Measurements from ENCODE around the gene SUPT6H. TPM values are rescaled to one million over a fixed set of nuclear protein-coding genes. Genes with fewer than 3 reads are reported as not detected.

Gene SUPT6H
- total and polyA plus RNA-seq, 8 donors, result 16.9 to 135 (median 47.3) TPM

GRCh38 chr17:28746611-28747050 is 84.6 kb downstream of the SUPT6H start:
- TF ChIP-seq, protein P1, sequence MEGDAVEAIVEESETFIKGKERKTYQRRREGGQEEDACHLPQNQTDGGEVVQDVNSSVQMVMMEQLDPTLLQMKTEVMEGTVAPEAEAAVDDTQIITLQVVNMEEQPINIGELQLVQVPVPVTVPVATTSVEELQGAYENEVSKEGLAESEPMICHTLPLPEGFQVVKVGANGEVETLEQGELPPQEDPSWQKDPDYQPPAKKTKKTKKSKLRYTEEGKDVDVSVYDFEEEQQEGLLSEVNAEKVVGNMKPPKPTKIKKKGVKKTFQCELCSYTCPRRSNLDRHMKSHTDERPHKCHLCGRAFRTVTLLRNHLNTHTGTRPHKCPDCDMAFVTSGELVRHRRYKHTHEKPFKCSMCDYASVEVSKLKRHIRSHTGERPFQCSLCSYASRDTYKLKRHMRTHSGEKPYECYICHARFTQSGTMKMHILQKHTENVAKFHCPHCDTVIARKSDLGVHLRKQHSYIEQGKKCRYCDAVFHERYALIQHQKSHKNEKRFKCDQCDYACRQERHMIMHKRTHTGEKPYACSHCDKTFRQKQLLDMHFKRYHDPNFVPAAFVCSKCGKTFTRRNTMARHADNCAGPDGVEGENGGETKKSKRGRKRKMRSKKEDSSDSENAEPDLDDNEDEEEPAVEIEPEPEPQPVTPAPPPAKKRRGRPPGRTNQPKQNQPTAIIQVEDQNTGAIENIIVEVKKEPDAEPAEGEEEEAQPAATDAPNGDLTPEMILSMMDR (IDR thresholded peaks at IDR 0.05), result no peak
- no peak for TF ChIP-seq POLR2A (IDR thresholded peaks at IDR 0.05)
- TF ChIP-seq EP300 (IDR thresholded peaks at IDR 0.05), result no peak
- peak in 1 of 3 donors; percentile 68 for TF ChIP-seq POLR2AphosphoS5 (IDR thresholded peaks at IDR 0.05)
- peak; percentile 90 to 91 for DNase-seq
- H3K27me3 ChIP-seq, result peaks cover 0 to 5% (median 0%) of the 10 kb centered on the region in 3 donors
- peak overlapping the region; percentile 96 to 99 (median 98) for H3K27ac ChIP-seq
- no peaks in the 10 kb centered on the region for H3K9me3 ChIP-seq
- intact Hi-C loops (cut with DNase I; ENCODE audit: low total_unique reads), result no loop called here
- peaks cover 25 to 40% (median 30%) of the 10 kb centered on the region in 4 donors for H3K36me3 ChIP-seq
- H3K4me3 ChIP-seq, result peak overlapping the region; percentile 61 to 89 (median 80)
- peaks cover 61 to 93% (median 88%) of the 10 kb centered on the region in 4 donors for H3K4me1 ChIP-seq
- WGBS, 5 donors, result 20 to 40% (median 27%) methylated on average over 4 to 5 of the region's 5 CpGs

GRCh38 chr17:28747051-28747691 is 85.2 kb downstream of the SUPT6H start:
- peak; percentile 37 to 80 (median 78) for TF ChIP-seq POLR2AphosphoS5 (IDR thresholded peaks at IDR 0.05)
- TF ChIP-seq EP300 (IDR thresholded peaks at IDR 0.05), result no peak
- H3K9me3 ChIP-seq, result no peaks in the 10 kb centered on the region
- 19 to 65% (median 33%) methylated on average over 2 to 7 of the region's 7 CpGs for WGBS, 5 donors
- peaks cover 0 to 5% (median 0%) of the 10 kb centered on the region in 3 donors for H3K27me3 ChIP-seq
- H3K4me3 ChIP-seq, result peak overlapping the region; percentile 12 to 89 (median 80)
- peaks cover 61 to 88% (median 85%) of the 10 kb centered on the region in 4 donors for H3K4me1 ChIP-seq
- peaks cover 27 to 46% (median 34%) of the 10 kb centered on the region in 4 donors for H3K36me3 ChIP-seq
- peak overlapping the region; percentile 96 to 99 (median 98) for H3K27ac ChIP-seq
- peak; percentile 90 to 91 for DNase-seq
- intact Hi-C loops (cut with DNase I; ENCODE audit: low total_unique reads), result no loop called here

DNA sequence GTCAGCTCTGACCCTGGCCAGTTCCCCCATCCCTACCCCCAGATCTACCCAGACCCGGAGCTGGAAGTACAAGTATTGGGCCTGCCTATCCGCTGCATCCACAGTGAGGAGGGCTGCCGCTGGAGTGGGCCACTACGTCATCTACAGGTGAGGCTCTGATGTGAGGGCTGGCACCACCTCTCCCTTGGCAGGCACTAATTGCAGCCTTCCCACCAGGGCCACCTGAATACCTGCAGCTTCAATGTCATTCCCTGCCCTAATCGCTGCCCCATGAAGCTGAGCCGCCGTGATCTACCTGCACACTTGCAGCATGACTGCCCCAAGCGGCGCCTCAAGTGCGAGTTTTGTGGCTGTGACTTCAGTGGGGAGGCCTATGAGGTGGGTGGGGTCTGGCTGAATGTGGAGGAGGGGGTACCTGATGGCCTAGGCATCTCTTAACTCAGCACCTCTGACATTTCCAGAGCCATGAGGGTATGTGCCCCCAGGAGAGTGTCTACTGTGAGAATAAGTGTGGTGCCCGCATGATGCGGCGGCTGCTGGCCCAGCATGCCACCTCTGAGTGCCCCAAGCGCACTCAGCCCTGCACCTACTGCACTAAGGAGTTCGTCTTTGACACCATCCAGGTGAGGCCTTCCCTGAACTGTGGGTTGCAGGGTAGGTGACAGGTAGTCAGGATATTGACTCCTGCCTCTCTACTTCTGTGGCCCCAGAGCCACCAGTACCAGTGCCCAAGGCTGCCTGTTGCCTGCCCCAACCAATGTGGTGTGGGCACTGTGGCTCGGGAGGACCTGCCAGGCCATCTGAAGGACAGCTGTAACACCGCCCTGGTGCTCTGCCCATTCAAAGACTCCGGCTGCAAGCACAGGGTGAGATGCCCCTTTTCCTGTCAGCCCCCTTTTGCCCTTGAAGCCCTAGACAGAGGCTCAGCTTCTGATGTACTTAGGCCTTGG is 86.1 kb downstream of the SUPT6H start:
- peak overlapping the region in 2 of 4 donors; percentile 12 to 82 for H3K4me3 ChIP-seq
- 35 to 76% (median 49%) methylated on average over 14 to 18 of the region's 18 CpGs for WGBS, 5 donors
- DNase-seq, result no peak
- intact Hi-C loops (cut with DNase I; ENCODE audit: low total_unique reads), result no loop called here
- H3K27me3 ChIP-seq, result peaks cover 0 to 5% (median 0%) of the 10 kb centered on the region in 3 donors
- H3K4me1 ChIP-seq, result peaks cover 54 to 78% (median 76%) of the 10 kb centered on the region in 4 donors
- no peaks in the 10 kb centered on the region for H3K9me3 ChIP-seq
- peak overlapping the region; percentile 96 to 99 (median 98) for H3K27ac ChIP-seq
- peaks cover 30 to 52% (median 40%) of the 10 kb centered on the region in 4 donors for H3K36me3 ChIP-seq
- TF ChIP-seq POLR2A (IDR thresholded peaks at IDR 0.05) (no peak), POLR2AphosphoS5 (IDR thresholded peaks at IDR 0.05) (no peak), EP300 (IDR thresholded peaks at IDR 0.05) (no peak)
- TF ChIP-seq, protein P1 (IDR thresholded peaks at IDR 0.05), result no peak

DNA sequence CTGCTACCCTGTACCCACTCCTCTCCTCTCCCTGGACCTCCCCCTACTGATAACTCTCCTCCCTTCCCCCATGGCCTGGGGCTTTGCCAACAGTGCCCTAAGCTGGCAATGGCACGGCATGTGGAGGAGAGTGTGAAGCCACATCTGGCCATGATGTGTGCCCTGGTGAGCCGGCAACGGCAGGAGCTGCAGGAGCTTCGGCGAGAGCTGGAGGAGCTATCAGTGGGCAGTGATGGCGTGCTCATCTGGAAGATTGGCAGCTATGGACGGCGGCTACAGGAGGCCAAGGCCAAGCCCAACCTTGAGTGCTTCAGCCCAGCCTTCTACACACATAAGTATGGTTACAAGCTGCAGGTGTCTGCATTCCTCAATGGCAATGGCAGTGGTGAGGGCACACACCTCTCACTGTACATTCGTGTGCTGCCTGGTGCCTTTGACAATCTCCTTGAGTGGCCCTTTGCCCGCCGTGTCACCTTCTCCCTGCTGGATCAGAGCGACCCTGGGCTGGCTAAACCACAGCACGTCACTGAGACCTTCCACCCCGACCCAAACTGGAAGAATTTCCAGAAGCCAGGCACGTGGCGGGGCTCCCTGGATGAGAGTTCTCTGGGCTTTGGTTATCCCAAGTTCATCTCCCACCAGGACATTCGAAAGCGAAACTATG is 87.0 kb downstream of the SUPT6H start:
- Histone ChIP-seq H3K27ac (peak overlapping the region; percentile 96 to 99 (median 98)), H3K4me3 (peak overlapping the region in 1 of 4 donors; percentile 82), H3K4me1 (peaks cover 49 to 72% (median 70%) of the 10 kb centered on the region in 4 donors), H3K9me3 (no peaks in the 10 kb centered on the region), H3K36me3 (peaks cover 30 to 52% (median 40%) of the 10 kb centered on the region in 4 donors), H3K27me3 (peaks cover 0 to 5% (median 0%) of the 10 kb centered on the region in 3 donors)
- DNase-seq, result no peak
- TF ChIP-seq, protein P1 (IDR thresholded peaks at IDR 0.05), result no peak
- no peak for TF ChIP-seq POLR2A (IDR thresholded peaks at IDR 0.05)
- no peak for TF ChIP-seq EP300 (IDR thresholded peaks at IDR 0.05)
- TF ChIP-seq POLR2AphosphoS5 (IDR thresholded peaks at IDR 0.05), result no peak
- 35 to 63% (median 40%) methylated on average over 10 to 18 of the region's 18 CpGs for WGBS, 5 donors
- intact Hi-C loops (cut with DNase I; ENCODE audit: low total_unique reads), result no loop called here

Measured in stomach (tissue), 9 donors.